Neural cell (in vitro differentiated cells): Measurements from ENCODE around the gene R3HDML. TPM values are rescaled to one million over a fixed set of nuclear protein-coding genes. Genes with fewer than 3 reads are reported as not detected.

ENCODE experiments used
- H2AFZ ChIP-seq: fragments of 200-600, 300-800 bp; sonication (generic), shearing (Covaris generic); 2 replicates; pipeline ENCODE4 v1.6.0; 2014; ENCODE audit warnings: low read depth, mild to moderate bottlenecking, antibody characterized with exemption, low read length, moderate library complexity
- H3F3A ChIP-seq: fragments of 200-600 bp; shearing (Covaris generic); 2 replicates; pipeline ENCODE4 v1.6.1; 2016; ENCODE audit warnings: mild to moderate bottlenecking, moderate library complexity, mixed read lengths, antibody characterized with exemption, low read length; ENCODE audit not compliant: insufficient read depth, poor library complexity, severe bottlenecking
- H3K27ac ChIP-seq: fragments of 200-600, 300-800 bp; sonication (generic), shearing (Covaris generic); 2 replicates; pipeline ENCODE4 v1.5.1; 2014; ENCODE audit warnings: mild to moderate bottlenecking, low read length, moderate library complexity
- H3K27me3 ChIP-seq: fragments of 300-800, 200-600 bp; sonication (generic), shearing (Covaris generic); 2 replicates; pipeline ENCODE4 v1.6.0; 2014; ENCODE audit warnings: mild to moderate bottlenecking, low read depth, low read length, moderate library complexity; ENCODE audit not compliant: insufficient read depth
- H3K36me3 ChIP-seq: fragments of 300-800, 200-600 bp; sonication (generic), shearing (Covaris generic); 2 replicates; pipeline ENCODE4 v1.5.1; 2014; ENCODE audit warnings: mild to moderate bottlenecking, antibody characterized with exemption, low read length, moderate library complexity; ENCODE audit not compliant: insufficient read depth
- H3K4me2 ChIP-seq: fragments of 300-800, 200-600 bp; sonication (generic), shearing (Covaris generic); 2 replicates; pipeline ENCODE4 v1.6.0; 2014; ENCODE audit warnings: mild to moderate bottlenecking, low read length
- H3K4me3 ChIP-seq: fragments of 300-800, 200-600 bp; sonication (generic), shearing (Covaris generic); 2 replicates; pipeline ENCODE4 v1.5.1; 2014; ENCODE audit warnings: mild to moderate bottlenecking, low read length, moderate library complexity
- H3K79me2 ChIP-seq: fragments of 200-600 bp; shearing (Covaris generic); replicated peaks from 2 replicates; pipeline ENCODE4 v1.6.0; 2014; ENCODE audit warnings: mild to moderate bottlenecking, low read length, moderate library complexity; ENCODE audit not compliant: insufficient read depth
- H3K9ac ChIP-seq: fragments of 300-800, 200-600 bp; sonication (generic), shearing (Covaris generic); 2 replicates; pipeline ENCODE4 v1.6.1; 2016; ENCODE audit warnings: mild to moderate bottlenecking, low read length, mixed read lengths
- H3K9me2 ChIP-seq: fragments of 200-600 bp; shearing (Covaris generic); 2 replicates; pipeline ENCODE4 v1.6.1; 2016; ENCODE audit warnings: mild to moderate bottlenecking, low read length, mixed read lengths; ENCODE audit not compliant: insufficient read depth
- H3K9me3 ChIP-seq: fragments of 200-600, 300-800 bp; sonication (generic), shearing (Covaris generic); 2 replicates; pipeline ENCODE4 v1.6.1; 2016; ENCODE audit warnings: mild to moderate bottlenecking, mixed run types, low read length, moderate library complexity, mixed read lengths
- H4K20me1 ChIP-seq: fragments of 200-600 bp; shearing (Covaris generic); 2 replicates; pipeline ENCODE4 v1.6.1; 2016; ENCODE audit warnings: mild to moderate bottlenecking, mixed run types; ENCODE audit not compliant: insufficient read depth
- CTCF ChIP-seq: fragments of 450-650 bp; IDR thresholded peaks from 2 replicates; pipeline ENCODE4 v1.5.1; 2014; ENCODE audit warnings: antibody characterized with exemption, mild to moderate bottlenecking, moderate library complexity; ENCODE audit not compliant: poor library complexity, severe bottlenecking
- EP300 ChIP-seq: fragments of 450-650 bp; conservative IDR thresholded peaks from 2 replicates; pipeline ENCODE4 v1.6.1; 2014; ENCODE audit warnings: antibody characterized with exemption, mild to moderate bottlenecking, moderate library complexity; ENCODE audit not compliant: poor library complexity, severe bottlenecking
- EZH2 ChIP-seq: fragments of 200-600, 300-800 bp; shearing (Covaris generic), sonication (generic); IDR thresholded peaks from 2 replicates; pipeline ENCODE4 v1.6.1; 2014; ENCODE audit warnings: antibody characterized with exemption, low read length, borderline replicate concordance, mild to moderate bottlenecking; ENCODE audit not compliant: insufficient read depth, poor library complexity, severe bottlenecking
- MXI1 ChIP-seq: fragments of 450-650 bp; conservative IDR thresholded peaks from 2 replicates; pipeline ENCODE4 v1.6.1; 2014; ENCODE audit warnings: antibody characterized with exemption, mild to moderate bottlenecking; ENCODE audit not compliant: poor library complexity, severe bottlenecking
- POLR2AphosphoS5 ChIP-seq: IDR thresholded peaks from 2 replicates; pipeline ENCODE4 v1.6.1; 2012
- RAD21 ChIP-seq: fragments of 450-650 bp; conservative IDR thresholded peaks from 2 replicates; pipeline ENCODE4 v1.6.1; 2014; ENCODE audit warnings: antibody characterized with exemption, mild to moderate bottlenecking, moderate library complexity
- REST ChIP-seq: IDR thresholded peaks from 2 replicates; pipeline ENCODE4 v1.6.1; 2012; ENCODE audit warnings: borderline replicate concordance
- SMC3 ChIP-seq: fragments of 450-650 bp; conservative IDR thresholded peaks from 2 replicates; pipeline ENCODE4 v1.6.1; 2014; ENCODE audit warnings: antibody characterized with exemption, mild to moderate bottlenecking, moderate library complexity; ENCODE audit not compliant: poor library complexity
- TAF1 ChIP-seq: IDR thresholded peaks from 2 replicates; pipeline ENCODE4 v1.6.1; 2012; ENCODE audit warnings: low read depth
- polyA plus RNA-seq: library from polyadenylated mRNA; depleted of rRNA; stranded (reverse); fragments of >200 nt; gene quantifications from 2 replicates; pipeline ENCODE4 v1.2.3, GENCODE V29; 2014

The R3HDML gene
- polyA plus RNA-seq, 1 donor from 2014 or later: not detected

- no peak overlapping the region for H2AFZ ChIP-seq
- H3K9me3 ChIP-seq: no peaks in the 10 kb centered on the region
- no peaks in the 10 kb centered on the region for H3K36me3 ChIP-seq
- no peak overlapping the region for H3K4me3 ChIP-seq
- no peak overlapping the region for H3K4me2 ChIP-seq
- no peaks in the 10 kb centered on the region for H4K20me1 ChIP-seq
- H3K9me2 ChIP-seq: no peaks in the 10 kb centered on the region
- H3F3A ChIP-seq: no peaks in the 10 kb centered on the region
- no peak overlapping the region for H3K9ac ChIP-seq
- no peaks in the 10 kb centered on the region for H3K27me3 ChIP-seq
- no peak overlapping the region for H3K27ac ChIP-seq
- TF ChIP-seq EP300: no peak
- TF ChIP-seq REST: no peak
- TF ChIP-seq EZH2: no peak
- TF ChIP-seq MXI1: no peak
- H3K79me2 ChIP-seq: no peaks in the 10 kb centered on the region
Observed at GRCh38 chr20:44302736-44303135, 34.1 kb upstream of the R3HDML start.

- Histone ChIP-seq H3K27ac (no peak overlapping the region), H3K36me3 (no peaks in the 10 kb centered on the region), H3K9me2 (no peaks in the 10 kb centered on the region), H2AFZ (no peak overlapping the region), H3K9me3 (no peaks in the 10 kb centered on the region), H3K79me2 (no peaks in the 10 kb centered on the region), H3K4me2 (no peak overlapping the region), H3K27me3 (no peaks in the 10 kb centered on the region), H4K20me1 (no peaks in the 10 kb centered on the region), H3F3A (no peaks in the 10 kb centered on the region), H3K4me3 (no peak overlapping the region), H3K9ac (no peak overlapping the region)
- TF ChIP-seq EZH2 (no peak), TAF1 (no peak), MXI1 (no peak), RAD21 (no peak), REST (no peak), POLR2AphosphoS5 (no peak), SMC3 (no peak), CTCF (no peak), EP300 (no peak)
Observed at GRCh38 chr20:44304383-44304782, 32.5 kb upstream of the R3HDML start.
